Upper lobe of left lung (tissue), 6 donors: ENCODE measurements around the gene DGKA. TPM values are rescaled to one million over a fixed set of nuclear protein-coding genes. Genes with fewer than 3 reads are reported as not detected.

Experiments
- ATAC-seq, 2 donors: fragments of 200-7000 bp; cut with Tn5 transposase; one replicate each; pipeline ENCODE4 v1.9.1; 2022; ENCODE audit warnings: mild to moderate bottlenecking in 2 of 2, moderate library complexity in 2 of 2; ENCODE audit not compliant: low FRiP score in 2 of 2
- DNase-seq, 2 donors: peaks; one replicate each; pipeline ENCODE4 v3.0.0-alpha.2; 2019 to 2020
- H3K27ac ChIP-seq, 4 donors: fragments of 200-600 bp; sonication (generic); one replicate each; pipeline ENCODE4 v1.5.1; 2016 to 2019
- H3K27me3 ChIP-seq, 4 donors: fragments of 200-600 bp; sonication (generic); one replicate each; pipeline ENCODE4 v1.5.1; 2017 to 2019
- H3K36me3 ChIP-seq, 4 donors: fragments of 200-600 bp; sonication (generic); one replicate each; pipeline ENCODE4 v1.5.1; 2016 to 2019
- H3K4me1 ChIP-seq, 4 donors: fragments of 200-600 bp; sonication (generic); one replicate each; pipeline ENCODE4 v1.5.1; 2018 to 2019
- H3K4me3 ChIP-seq, 4 donors: fragments of 200-600 bp; sonication (generic); one replicate each; pipeline ENCODE4 v1.5.1; 2017 to 2019; ENCODE audit warnings: mild to moderate bottlenecking in 2 of 4, moderate library complexity in 1 of 4
- H3K9me3 ChIP-seq, 4 donors: fragments of 200-600 bp; sonication (generic); one replicate each; pipeline ENCODE4 v1.5.1; 2018 to 2019
- CTCF ChIP-seq, 6 experiments: fragments of 450-650 bp in 4 of 6; fragments of 200-600 bp in 2 of 6; sonication (generic) in 2 of 6; IDR thresholded peaks; one replicate each; pipeline ENCODE4 v1.5.1; 2016 to 2019; ENCODE audit warnings: antibody characterized with exemption in 6 of 6
- EP300 ChIP-seq, 4 donors: sonication (generic); formaldehyde crosslinking; IDR thresholded peaks; one replicate each; pipeline ENCODE4 v1.5.1; 2017; ENCODE audit warnings: antibody characterized with exemption in 4 of 4, control low read depth in 2 of 4
- POLR2A ChIP-seq, 4 donors: fragments of 450-650 bp; IDR thresholded peaks; one replicate each; pipeline ENCODE4 v1.5.1; 2016 to 2017; ENCODE audit warnings: antibody characterized with exemption in 4 of 4, mild to moderate bottlenecking in 2 of 4
- POLR2AphosphoS5 ChIP-seq, 2 donors: sonication (generic); formaldehyde crosslinking; IDR thresholded peaks; one replicate each; pipeline ENCODE4 v1.5.1; 2017; ENCODE audit warnings: antibody characterized with exemption in 2 of 2
- WGBS, 2 donors: methylation state at CpG; one replicate each; pipeline ENCODE4 v1.1.5; 2017 to 2018; 5-methylcytosine and 5-hydroxymethylcytosine counted together
- total RNA-seq, 6 donors: library from RNA; depleted of rRNA in 4 of 6; stranded (reverse); fragments of >200 nt in 4 of 6; gene quantifications; one replicate each; pipeline versions ENCODE4 v1.1.0 to v1.2.1, GENCODE V29; 2016 to 2021
- donor health status: DM: no; HTN: no; CAD: no; lungs with moderate emphysema.
- donor health status: DM: no; HTN: yes; CAD: no; lungs with severe emphysema.

DGKA gene
- total RNA-seq, 6 donors from 2014 or later: 16.7 to 251 (median 37.3) TPM

GRCh38 chr12:55970775-55971174, 39.8 kb downstream of the DGKA start:
- WGBS, 2 donors: 89 to 92% methylated on average over 7 of the region's 7 CpGs
- no peak overlapping the region for H3K4me3 ChIP-seq
- no peak for DNase-seq

GRCh38 chr12:55972042-55972441, 41.1 kb downstream of the DGKA start:
- peak overlapping the region in 1 of 4 donors; percentile 68 for H3K4me3 ChIP-seq
- DNase-seq: peak in 1 of 2 donors; percentile 51
- ATAC-seq: peak in 1 of 2 donors; percentile 3

More at GRCh38 chr12:55970775-55971174, 39.8 kb downstream of the DGKA start:
- peak overlapping the region in 1 of 4 donors; percentile 94 for H3K27ac ChIP-seq
- no peaks in the 10 kb centered on the region for H3K9me3 ChIP-seq
- no peaks in the 10 kb centered on the region for H3K27me3 ChIP-seq
- H3K36me3 ChIP-seq: peaks cover 0 to 13% (median 0%) of the 10 kb centered on the region in 4 donors
- TF ChIP-seq POLR2AphosphoS5 (IDR thresholded peaks at IDR 0.05) (no peak), EP300 (IDR thresholded peaks at IDR 0.05) (no peak), POLR2A (IDR thresholded peaks at IDR 0.05) (no peak), CTCF (IDR thresholded peaks at IDR 0.05) (no peak)
- ATAC-seq: no peak
- peaks cover 34 to 48% (median 41%) of the 10 kb centered on the region in 4 donors for H3K4me1 ChIP-seq

GRCh38 chr12:55972456-55972855, 41.5 kb downstream of the DGKA start:
- peaks cover 0 to 19% (median 0%) of the 10 kb centered on the region in 4 donors for H3K36me3 ChIP-seq
- 23 to 26% methylated on average over 1 of the region's 1 CpG for whole genome bisulfite sequencing, 2 donors
- H3K4me1 ChIP-seq: peaks cover 43 to 50% (median 46%) of the 10 kb centered on the region in 4 donors
- H3K4me3 ChIP-seq: peak overlapping the region; percentile 52 to 68 (median 56)
- TF ChIP-seq POLR2A (IDR thresholded peaks at IDR 0.05) (no peak), POLR2AphosphoS5 (IDR thresholded peaks at IDR 0.05) (no peak), CTCF (IDR thresholded peaks at IDR 0.05) (no peak), EP300 (IDR thresholded peaks at IDR 0.05) (no peak)
- DNase-seq (no peak), ATAC-seq (no peak)
- H3K9me3 ChIP-seq: no peaks in the 10 kb centered on the region
- no peaks in the 10 kb centered on the region for H3K27me3 ChIP-seq
- H3K27ac ChIP-seq: peak overlapping the region; percentile 90 to 94 (median 91)

More at GRCh38 chr12:55972042-55972441, 41.1 kb downstream of the DGKA start:
- peaks cover 42 to 50% (median 48%) of the 10 kb centered on the region in 4 donors for H3K4me1 ChIP-seq
- H3K27me3 ChIP-seq: no peaks in the 10 kb centered on the region
- WGBS, 2 donors: 52 to 56% methylated on average over 3 of the region's 3 CpGs
- H3K9me3 ChIP-seq: no peaks in the 10 kb centered on the region
- H3K27ac ChIP-seq: peak overlapping the region; percentile 90 to 94 (median 91)
- peaks cover 0 to 19% (median 0%) of the 10 kb centered on the region in 4 donors for H3K36me3 ChIP-seq
- TF ChIP-seq EP300 (IDR thresholded peaks at IDR 0.05) (no peak), POLR2A (IDR thresholded peaks at IDR 0.05) (peak in 1 of 4 donors; percentile 38)

GRCh38 chr12:55972911-55973598, 42.1 kb downstream of the DGKA start:
- Histone ChIP-seq H3K27me3 (no peaks in the 10 kb centered on the region), H3K4me1 (peaks cover 37 to 50% (median 43%) of the 10 kb centered on the region in 4 donors), H3K36me3 (peaks cover 0 to 19% (median 0%) of the 10 kb centered on the region in 4 donors), H3K9me3 (no peaks in the 10 kb centered on the region), H3K4me3 (peak overlapping the region; percentile 52 to 68 (median 56)), H3K27ac (peak overlapping the region; percentile 90 to 94 (median 91))
- DNase-seq (no peak), ATAC-seq (peak in 1 of 2 donors; percentile 9)
- TF ChIP-seq POLR2AphosphoS5 (IDR thresholded peaks at IDR 0.05) (peak; percentile 58 to 89), CTCF (IDR thresholded peaks at IDR 0.05) (no peak), EP300 (IDR thresholded peaks at IDR 0.05) (peak in 1 of 4 donors; percentile 23), POLR2A (IDR thresholded peaks at IDR 0.05) (peak in 2 of 4 donors; percentile 65 to 67)
- 0% methylated on average over 18 of the region's 18 CpGs for WGBS, 2 donors

GRCh38 chr12:55973599-55974307, 42.8 kb downstream of the DGKA start, which contains the start of gene RAB5B:
Gene RAB5B, plus strand, starts transcription at chr12:55974078. Its CDS starts 12,883 bp downstream, at chr12:55986961.
- peak; percentile 95 to 99 for TF ChIP-seq POLR2AphosphoS5 (IDR thresholded peaks at IDR 0.05)
- peak; percentile 75 to 98 (median 96) for TF ChIP-seq POLR2A (IDR thresholded peaks at IDR 0.05)
- TF ChIP-seq EP300 (IDR thresholded peaks at IDR 0.05): no peak
- peak in 3 of 6 experiments; percentile 46 to 63 (median 48) for TF ChIP-seq CTCF (IDR thresholded peaks at IDR 0.05)
- Histone ChIP-seq H3K9me3 (no peaks in the 10 kb centered on the region), H3K4me3 (peak within 1 kb of the TSS; percentile 70 to 100 (median 87)), H3K36me3 (peaks cover 0 to 19% (median 0%) of the 10 kb centered on the region in 4 donors), H3K27me3 (no peaks in the 10 kb centered on the region), H3K4me1 (peaks cover 39 to 54% (median 46%) of the 10 kb centered on the region in 4 donors), H3K27ac (peak within 1 kb of the TSS; percentile 95 to 98 (median 96))
- 1% methylated on average over 32 to 39 of the region's 39 CpGs for WGBS, 2 donors
- DNase-seq (peak; percentile 92 to 100), ATAC-seq (peak; percentile 96 to 98)
